ENCODE measurements around the gene LAMA2.

Gene LAMA2

GRCh38 chr6:129500958-129501739 is 618.2 kb downstream of the LAMA2 start:
- DNase-seq, result no peak

- DNase-seq, result no peak
Measured at GRCh38 chr6:129501740-129502660, 619.1 kb downstream of the LAMA2 start.

- DNase-seq, result no peak
Measured at GRCh38 chr6:129504456-129504855, 621.5 kb downstream of the LAMA2 start.

GRCh38 chr6:129507059-129507807 is 624.3 kb downstream of the LAMA2 start:
- no peak for DNase-seq

- DNase-seq, result no peak
Measured at GRCh38 chr6:129507846-129508245, 624.9 kb downstream of the LAMA2 start.

- DNase-seq, result no peak
Measured at GRCh38 chr6:129508477-129509145, 625.7 kb downstream of the LAMA2 start.

DNA sequence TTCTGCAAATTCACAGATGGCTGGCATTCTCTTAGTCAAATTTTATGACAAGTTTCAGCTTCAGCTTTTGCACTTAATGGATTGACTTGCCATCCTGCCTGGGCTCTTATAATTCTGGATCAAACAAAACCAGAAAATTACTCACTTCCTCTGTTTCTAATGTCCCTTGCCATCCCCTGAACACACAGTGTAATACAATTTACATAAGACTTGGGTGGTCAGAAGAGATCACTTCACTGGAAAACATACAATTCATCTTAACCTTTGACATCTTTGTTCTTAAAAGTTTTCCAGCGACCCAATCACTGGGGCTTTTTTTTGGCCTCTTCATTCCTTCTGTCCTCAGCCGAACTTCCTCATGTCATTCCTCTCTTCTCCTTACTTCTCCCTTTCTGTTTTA is 628.0 kb downstream of the LAMA2 start:
- DNase-seq, result no peak

- no peak for DNase-seq
Measured at GRCh38 chr6:129513471-129513870, 630.5 kb downstream of the LAMA2 start.

GRCh38 chr6:129515004-129515403 is 632.1 kb downstream of the LAMA2 start:
- DNase-seq, result no peak

- no peak for DNase-seq
Measured at GRCh38 chr6:129516005-129516404, 633.1 kb downstream of the LAMA2 start.

GRCh38 chr6:129516787-129517186 is 633.8 kb downstream of the LAMA2 start:
- no peak for DNase-seq

- no peak for DNase-seq
Measured at GRCh38 chr6:129517288-129517687, 634.4 kb downstream of the LAMA2 start.

- no peak for DNase-seq
Measured at GRCh38 chr6:129519750-129520149, 636.8 kb downstream of the LAMA2 start.

- no peak for DNase-seq
Measured at GRCh38 chr6:129521946-129522345, 639.0 kb downstream of the LAMA2 start.

DNA sequence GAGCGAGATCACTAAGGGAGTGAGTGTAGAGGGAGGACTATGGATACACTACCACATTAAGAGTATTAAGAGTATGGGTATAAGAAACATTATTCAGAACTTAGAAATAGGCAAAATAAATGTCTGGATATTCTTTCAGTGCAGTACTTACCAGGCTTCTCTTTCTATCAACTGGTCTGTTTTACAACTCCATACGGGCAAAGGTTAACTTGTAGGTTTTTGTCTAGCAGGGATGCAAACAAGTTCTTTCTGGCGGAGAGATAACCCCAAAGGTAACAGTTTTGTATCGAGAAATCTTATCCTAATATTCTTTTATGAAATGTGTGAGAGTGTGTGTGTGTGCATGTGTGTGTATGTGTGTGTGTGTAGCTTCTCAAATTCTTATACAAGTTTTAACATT is 640.9 kb downstream of the LAMA2 start:
- no peak for DNase-seq

DNA sequence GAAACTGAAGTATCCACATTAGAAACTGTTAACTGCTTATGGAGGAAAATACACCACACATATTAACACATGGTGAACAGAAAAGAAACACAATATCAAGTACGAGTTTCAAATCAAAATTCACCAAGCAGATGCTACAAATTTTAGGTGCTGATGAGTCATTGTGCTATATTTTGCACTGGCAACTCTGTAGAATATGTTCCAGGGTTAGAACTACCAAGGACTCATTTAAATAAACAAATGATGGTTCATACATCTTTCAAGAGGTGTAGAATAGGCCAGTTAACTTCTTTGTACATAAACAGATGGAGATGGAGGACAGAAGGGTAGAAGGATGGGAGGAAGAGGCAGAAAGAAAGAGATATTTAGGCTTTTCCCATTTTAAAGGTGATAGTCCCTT is 642.1 kb downstream of the LAMA2 start:
- DNase-seq, result no peak

- no peak for DNase-seq
Measured at GRCh38 chr6:129534926-129535325, 652.0 kb downstream of the LAMA2 start.

DNA sequence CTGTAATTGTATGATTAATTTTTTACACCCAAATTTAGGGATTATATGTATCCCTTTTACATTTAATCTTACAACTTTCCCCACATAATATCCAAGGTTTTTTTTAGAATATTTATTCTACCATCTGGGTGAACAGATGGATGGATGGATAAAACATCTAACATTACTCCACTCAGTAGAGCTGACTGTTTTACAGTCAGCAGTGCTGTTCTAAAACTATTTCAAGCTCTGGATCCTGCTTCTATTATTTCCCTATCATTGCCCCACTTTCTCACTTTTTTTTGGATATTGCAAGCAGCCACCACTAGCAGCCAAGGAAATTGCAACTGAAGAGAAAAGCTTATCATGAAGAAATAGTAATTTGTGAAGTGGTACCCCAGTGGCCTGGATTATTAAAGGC is 653.3 kb downstream of the LAMA2 start:
- no peak for DNase-seq

DNA sequence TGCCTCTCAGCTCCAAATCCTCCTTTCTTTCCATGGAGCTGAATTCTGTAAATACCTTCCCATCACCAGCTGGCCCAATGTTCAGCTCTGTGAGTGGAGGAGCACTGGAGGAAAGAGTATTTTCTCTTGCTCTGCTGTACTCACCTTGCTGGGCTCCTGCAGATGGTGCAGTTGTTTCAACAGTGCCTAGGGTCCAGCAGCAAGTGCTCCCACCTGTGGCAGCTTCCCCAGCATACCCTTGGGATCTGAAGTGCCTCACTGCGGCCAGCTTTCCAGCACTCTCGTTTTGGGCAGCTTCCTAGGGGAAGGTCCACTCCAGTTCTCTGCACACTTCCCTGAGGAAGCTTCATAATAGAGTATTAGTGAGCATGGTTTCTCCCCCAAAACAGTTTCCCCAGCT is 656.1 kb downstream of the LAMA2 start:
- DNase-seq, result no peak

- no peak for DNase-seq
Measured at GRCh38 chr6:129542705-129543104, 659.8 kb downstream of the LAMA2 start.

GRCh38 chr6:129543981-129544380 is 661.0 kb downstream of the LAMA2 start:
- no peak for DNase-seq

DNA sequence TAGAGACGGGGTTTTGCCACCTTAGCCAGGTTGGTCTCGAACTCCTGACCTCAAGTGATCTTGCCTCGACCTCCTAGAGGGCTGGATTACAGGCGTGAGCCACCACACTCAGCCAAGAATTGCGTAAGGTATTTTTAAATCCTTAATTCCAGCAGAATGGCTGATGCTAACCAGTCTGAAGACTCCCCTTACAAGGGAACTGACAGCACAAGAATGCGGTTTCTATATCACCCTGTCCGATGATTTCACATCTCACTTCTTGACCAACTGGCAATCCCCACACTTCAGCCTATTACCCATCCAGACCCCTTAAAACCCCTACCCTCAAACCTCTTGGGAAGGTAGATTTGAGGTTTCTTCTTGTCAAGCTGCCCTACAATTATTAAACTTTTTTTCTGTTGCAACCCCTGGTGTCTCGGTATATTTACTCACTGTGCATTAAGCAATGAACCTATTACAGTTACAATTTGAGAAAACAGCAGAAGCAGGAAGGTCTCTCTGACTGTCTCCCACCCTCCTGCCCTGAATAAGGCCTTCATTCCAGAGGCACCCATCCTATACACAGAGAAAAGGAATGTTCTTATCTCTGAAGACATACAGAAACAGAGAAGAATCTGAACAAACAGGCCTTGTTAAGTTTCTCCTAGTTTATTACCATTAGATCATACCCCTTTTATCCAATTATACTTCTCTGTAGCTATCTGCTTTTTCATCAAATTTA is 662.1 kb downstream of the LAMA2 start:
- no peak for DNase-seq
